Natural killer cell (primary cell): ENCODE data around the gene FAM193A. TPM values are rescaled to one million over a fixed set of nuclear protein-coding genes. Genes with fewer than 3 reads are reported as not detected.

ENCODE experiments used
- ATAC-seq, 3 donors: fragments of 150-1000 bp in 2 of 3; fragments of 200-7000 bp in 1 of 3; cut with Tn5 transposase; 1 replicate in 1 of 3; 2 replicates in 2 of 3; pipeline ENCODE4 v1.10.0; 2021; ENCODE audit warnings: mild to moderate bottlenecking in 2 of 3, moderate library complexity in 2 of 3
- DNase-seq, 2 donors: peaks; one replicate each; pipeline versions ENCODE4 v3.0.0 to v3.0.0-alpha.2; 2013 to 2021; ENCODE audit warnings: mixed read lengths in 1 of 2
- H3K27ac ChIP-seq: one replicate; pipeline ENCODE4 v1.5.1; 2013; ENCODE audit warnings: mild to moderate bottlenecking, low read length
- H3K27me3 ChIP-seq: one replicate; pipeline ENCODE4 v1.6.1; 2013; ENCODE audit warnings: low read length; ENCODE audit not compliant: control insufficient read depth, insufficient read depth
- H3K36me3 ChIP-seq: one replicate; pipeline ENCODE4 v1.6.1; 2013; ENCODE audit warnings: low read length; ENCODE audit not compliant: control insufficient read depth, insufficient read depth
- H3K4me1 ChIP-seq: one replicate; pipeline ENCODE4 v1.6.1; 2013; ENCODE audit warnings: low read length; ENCODE audit not compliant: control insufficient read depth, insufficient read depth
- H3K4me3 ChIP-seq: one replicate; pipeline ENCODE4 v1.5.1; 2013; ENCODE audit warnings: low read length
- H3K9me3 ChIP-seq: one replicate; pipeline ENCODE4 v1.6.1; 2013; ENCODE audit warnings: low read length; ENCODE audit not compliant: control insufficient read depth, insufficient read depth
- H3K27ac Mint-ChIP-seq, 2 donors: one replicate each; pipeline ENCODE4 v1.8.0; 2022; ENCODE audit warnings: mild to moderate bottlenecking in 2 of 2, mixed read lengths in 2 of 2, moderate library complexity in 1 of 2
- H3K27me3 Mint-ChIP-seq, 2 donors: one replicate each; pipeline ENCODE4 v1.8.0; 2022; ENCODE audit warnings: low read depth in 2 of 2, mixed read lengths in 2 of 2
- H3K36me3 Mint-ChIP-seq: one replicate; pipeline ENCODE4 v1.8.0; 2022; ENCODE audit warnings: mixed read lengths
- H3K4me1 Mint-ChIP-seq, 2 donors: one replicate each; pipeline ENCODE4 v1.8.0; 2022; ENCODE audit warnings: mixed read lengths in 2 of 2
- H3K4me3 Mint-ChIP-seq: one replicate; pipeline ENCODE4 v1.8.0; 2022; ENCODE audit warnings: mild to moderate bottlenecking, moderate library complexity, mixed read lengths
- H3K9me3 Mint-ChIP-seq, 2 donors: one replicate each; pipeline ENCODE4 v1.8.0; 2022; ENCODE audit warnings: mixed read lengths in 2 of 2
- CTCF ChIP-seq: fragments of 200-600 bp; IDR thresholded peaks from one replicate; pipeline ENCODE4 v1.8.0; 2022; ENCODE audit warnings: antibody characterized with exemption
- WGBS: methylation state at CpG from one replicate; pipeline ENCODE4 v1.1.7; 2013; ENCODE audit warnings: missing lambda C conversion rate; ENCODE audit not compliant: insufficient coverage; 5-methylcytosine and 5-hydroxymethylcytosine counted together
- intact Hi-C: fragments of 100-400 bp; cut with micrococcal nuclease; formaldehyde crosslinking; loops from one replicate; pipeline ENCODE4 v1.14.2; 2022
- total RNA-seq, 4 donors: library from RNA; stranded (reverse); fragments of 120-200 nt in 1 of 4; gene quantifications; one replicate each; pipeline versions ENCODE4 v1.2.3 to v1.2.4, GENCODE V29; 2013 to 2022

Gene FAM193A
- 10 to 100 TPM; 39.4 to 49.3 (median 48.1) TPM for total RNA-seq
- 26.8 TPM for total RNA-seq (2013)

- under 1% methylated on average over 97 of the region's 106 CpGs for WGBS
- Histone ChIP-seq H3K4me1 (peaks cover 27% of the 10 kb centered on the region), H3K4me3 (peak within 1 kb of the TSS; percentile 57), H3K9me3 (no peaks in the 10 kb centered on the region), H3K27ac (peak within 1 kb of the TSS; percentile 71), H3K27me3 (no peaks in the 10 kb centered on the region), H3K36me3 (no peaks in the 10 kb centered on the region)
- Mint-ChIP-seq H3K4me1 (peaks cover 10 to 14% of the 10 kb centered on the region in 2 donors), H3K27me3 (no peaks in the 10 kb centered on the region), H3K27ac (peak within 1 kb of the TSS; percentile 83 to 89), H3K9me3 (no peaks in the 10 kb centered on the region), H3K36me3 (no peaks in the 10 kb centered on the region), H3K4me3 (peak within 1 kb of the TSS; percentile 88)
- TF ChIP-seq CTCF, result no peak
- DNase-seq, result peak; percentile 97 to 99
- intact Hi-C loops, result loop anchor here (1.0 to 5.0 kb wide), 3 partner anchors 34 to 294 kb away; partner anchors contain the start of genes HAUS3, POLN and RNF4
- peak; percentile 93 to 98 (median 93) for ATAC-seq
These were observed at the start of gene FAM193A for GRCh38 chr4:2536193-2537010. TSS of gene FAM193A (plus strand) at chr4:2536647. CDS start at chr4:2536916, 269 bp downstream.

- no peak for TF ChIP-seq CTCF
- H3K36me3 Mint-ChIP-seq, result peaks cover 10% of the 10 kb centered on the region
- Histone ChIP-seq H3K27me3 (no peaks in the 10 kb centered on the region), H3K36me3 (peaks cover 22% of the 10 kb centered on the region), H3K9me3 (no peaks in the 10 kb centered on the region), H3K4me1 (peaks cover 70% of the 10 kb centered on the region), H3K4me3 (no peak overlapping the region), H3K27ac (no peak overlapping the region)
- no peaks in the 10 kb centered on the region for H3K9me3 Mint-ChIP-seq
- peak overlapping the region; percentile 87 to 96 for H3K27ac Mint-ChIP-seq
- intact Hi-C loops, result no loop called here
- 85% methylated on average over 6 of the region's 6 CpGs for WGBS
- no peak for ATAC-seq
- peak overlapping the region; percentile 22 for H3K4me3 Mint-ChIP-seq
- DNase-seq, result no peak
- peaks cover 74 to 79% of the 10 kb centered on the region in 2 donors for H3K4me1 Mint-ChIP-seq
- no peaks in the 10 kb centered on the region for H3K27me3 Mint-ChIP-seq
These were observed 49.5 kb upstream of the FAM193A start for GRCh38 chr4:2486981-2487380.

- Mint-ChIP-seq H3K36me3 (peaks cover 10% of the 10 kb centered on the region), H3K9me3 (no peaks in the 10 kb centered on the region), H3K4me1 (peaks cover 70 to 73% of the 10 kb centered on the region in 2 donors), H3K4me3 (peak overlapping the region; percentile 25), H3K27me3 (no peaks in the 10 kb centered on the region), H3K27ac (peak overlapping the region; percentile 87 to 96)
- H3K27me3 ChIP-seq, result no peaks in the 10 kb centered on the region
- no peak overlapping the region for H3K27ac ChIP-seq
- 17% methylated on average over 6 of the region's 6 CpGs for WGBS
- ATAC-seq (peak; percentile 77 to 85 (median 79)), DNase-seq (peak in 1 of 2 donors; percentile 49)
- intact Hi-C loops, result no loop called here
- no peak overlapping the region for H3K4me3 ChIP-seq
- H3K36me3 ChIP-seq, result peaks cover 29% of the 10 kb centered on the region
- TF ChIP-seq CTCF, result no peak
- H3K9me3 ChIP-seq, result no peaks in the 10 kb centered on the region
- H3K4me1 ChIP-seq, result peaks cover 63% of the 10 kb centered on the region
These were observed 48.8 kb upstream of the FAM193A start for GRCh38 chr4:2487632-2488031.
